HG02642 (cell line): ENCODE results near the gene SHFL.

Experiments used
- ATAC-seq: cut with Tn5 transposase; IDR thresholded peaks from one replicate; pipeline ENCODE4 v1.9.1; 2021; ENCODE audit warnings: mild to moderate bottlenecking; ENCODE audit not compliant: unreplicated experiment, poor library complexity

SHFL gene

DNA sequence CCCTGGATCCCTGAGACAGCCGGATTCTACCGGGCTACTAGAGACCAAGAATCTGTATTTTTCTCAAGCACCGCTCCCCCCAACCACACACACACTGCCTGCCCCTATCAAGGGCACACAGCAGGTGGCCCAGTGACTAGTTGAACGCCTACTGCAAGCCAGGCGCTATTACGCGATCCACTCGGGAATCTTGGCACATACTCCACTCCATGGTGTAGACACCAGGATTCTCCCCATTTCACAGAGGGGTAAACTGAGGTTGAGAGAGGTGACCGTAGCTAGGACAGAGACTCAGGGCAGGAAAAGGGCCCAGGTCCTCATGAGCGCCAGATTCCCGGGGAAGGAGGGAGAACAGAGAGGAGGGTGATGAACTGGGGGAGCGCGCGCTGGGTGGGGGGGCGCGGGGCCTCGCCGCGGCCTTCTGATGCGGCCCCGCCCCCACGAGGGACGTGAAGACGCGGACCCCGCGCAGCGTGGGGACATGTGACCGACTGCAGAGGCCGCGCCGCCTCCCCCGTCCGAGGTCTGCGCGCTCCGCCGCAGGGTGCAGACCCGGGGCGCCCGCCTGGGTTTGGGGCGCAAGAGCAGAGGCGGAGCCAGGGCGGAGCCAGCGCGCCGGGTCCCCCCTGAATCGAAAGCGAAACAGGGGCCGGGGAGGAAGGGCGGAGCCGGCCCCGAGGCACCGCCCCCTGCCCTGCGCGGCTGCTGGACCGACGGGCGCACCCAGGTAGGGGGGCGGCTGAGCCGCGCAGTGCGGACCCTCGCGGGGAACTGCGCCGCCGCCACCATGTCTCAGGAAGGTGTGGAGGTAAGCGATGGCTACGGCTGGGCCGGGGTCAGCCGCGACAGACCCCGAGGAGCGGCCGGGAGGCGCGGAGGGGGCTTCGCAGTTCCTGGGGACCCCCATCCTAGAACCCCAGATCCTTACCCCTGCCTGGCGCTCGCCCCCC, at the start of gene SHFL:
Gene SHFL, plus strand, starts transcription at position 677 of the 950 bp plus-strand sequence. Its CDS starts 111 bp downstream, at position 788.
- peak; percentile 88 for ATAC-seq

- ATAC-seq: no peak
Observed at GRCh38 chr19:10036601-10037071, 49.5 kb upstream of the SHFL start.

DNA sequence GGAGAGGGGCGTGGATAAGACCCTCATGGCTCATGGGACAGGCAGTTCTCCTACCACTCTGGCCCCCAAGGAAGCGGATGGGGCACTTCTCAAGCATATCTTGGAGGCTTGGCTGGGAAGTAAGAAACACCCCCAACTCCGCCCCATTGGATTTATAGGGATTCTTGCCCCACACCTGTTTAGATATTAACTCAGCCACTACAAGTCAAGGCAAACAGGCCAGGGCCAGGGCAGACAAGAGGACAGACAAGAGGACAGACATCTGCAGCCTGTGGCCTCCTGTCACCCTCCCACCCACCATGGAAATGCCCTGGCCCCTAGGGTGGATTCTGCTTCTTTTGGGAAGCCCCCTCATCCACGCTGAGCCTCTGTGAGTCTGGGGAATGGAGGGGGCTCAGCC, 48.8 kb upstream of the SHFL start:
- no peak for ATAC-seq

GRCh38 chr19:10037809-10038208, 48.3 kb upstream of the SHFL start:
- no peak for ATAC-seq

- ATAC-seq: no peak
Observed at GRCh38 chr19:10043286-10043927, 42.7 kb upstream of the SHFL start.

GRCh38 chr19:10044390-10044789, 41.7 kb upstream of the SHFL start:
- ATAC-seq: no peak

DNA sequence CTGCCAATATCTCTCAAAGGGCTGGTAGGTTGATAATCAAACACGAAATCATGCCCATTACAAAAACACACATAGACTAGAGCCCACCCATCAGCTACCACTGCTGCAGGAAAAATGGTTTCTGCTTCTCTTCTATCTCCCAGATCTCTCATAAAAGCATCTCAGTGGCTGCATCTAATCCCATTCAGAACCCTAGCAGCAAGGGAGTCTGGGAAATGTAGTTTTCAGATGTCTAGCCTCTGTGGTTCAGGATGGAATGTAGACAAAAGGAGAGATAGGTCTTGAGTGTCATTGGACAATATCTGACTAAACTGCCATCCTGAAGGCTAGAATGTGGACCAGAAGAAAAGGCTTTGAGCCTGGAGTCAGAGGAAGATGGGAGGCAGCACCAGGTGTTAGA, 40.7 kb upstream of the SHFL start:
- ATAC-seq: no peak

DNA sequence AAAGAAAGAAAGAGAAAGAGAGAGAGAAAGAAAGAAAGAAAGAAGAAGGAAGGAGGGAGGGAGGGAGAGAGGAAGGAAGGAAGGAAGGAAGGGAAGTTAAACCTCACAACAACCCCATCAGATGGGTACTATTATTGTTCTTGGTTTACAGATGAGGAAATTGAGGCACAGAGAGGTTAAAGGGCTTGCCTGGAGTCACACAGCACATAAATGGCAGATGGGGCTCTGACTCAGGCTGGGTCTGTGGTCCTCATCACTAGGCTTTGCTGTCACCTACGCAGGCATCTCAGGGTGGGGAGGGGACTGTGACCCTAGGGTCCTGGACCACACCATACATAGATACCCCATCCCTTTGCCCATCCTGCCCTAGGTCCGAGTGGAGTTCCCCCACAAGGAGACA, 36.5 kb upstream of the SHFL start:
- no peak for ATAC-seq

GRCh38 chr19:10052602-10053360, 33.3 kb upstream of the SHFL start:
- ATAC-seq: no peak

GRCh38 chr19:10061717-10062310, 24.3 kb upstream of the SHFL start:
- ATAC-seq: no peak

GRCh38 chr19:10068205-10068604, 17.9 kb upstream of the SHFL start:
- no peak for ATAC-seq

- no peak for ATAC-seq
Observed at GRCh38 chr19:10069046-10069445, 17.1 kb upstream of the SHFL start.

DNA sequence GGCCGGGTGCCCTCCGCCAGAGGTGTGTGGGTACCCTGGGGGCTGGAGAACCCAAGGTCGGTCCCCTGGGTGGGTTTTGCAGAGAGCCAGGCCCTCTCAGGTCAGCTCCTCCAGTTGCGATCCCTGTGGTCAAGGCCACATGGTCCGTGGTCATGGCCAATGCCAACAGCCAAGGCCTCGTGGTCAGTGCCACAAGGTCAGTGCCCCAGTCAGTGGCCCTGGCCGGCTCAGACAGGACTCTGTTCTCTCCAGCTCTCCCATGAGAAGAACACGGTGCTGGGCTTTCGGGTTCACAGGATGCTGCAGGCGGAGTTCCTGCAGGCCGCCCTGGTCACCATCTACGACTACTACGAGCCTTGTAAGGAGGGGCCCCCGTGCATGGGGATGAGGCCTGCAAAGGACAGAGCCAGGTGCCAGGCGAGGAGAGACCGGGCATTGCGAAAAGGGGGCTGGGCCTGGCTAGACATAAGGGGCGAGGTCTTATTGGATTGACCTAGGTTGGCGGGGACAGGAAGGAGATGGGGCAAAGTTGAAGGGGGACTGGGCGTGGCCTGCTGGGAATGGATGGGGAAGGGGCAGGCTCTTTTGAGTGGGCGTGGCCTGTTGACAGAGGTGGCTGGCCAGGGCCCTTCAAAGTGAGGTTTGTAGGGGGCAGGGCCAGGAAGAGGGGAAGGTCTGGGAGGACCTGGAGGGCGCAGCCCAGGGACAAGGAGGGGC, 15.2 kb upstream of the SHFL start:
- ATAC-seq: no peak

- ATAC-seq: no peak
Observed at GRCh38 chr19:10074153-10074552, 12.0 kb upstream of the SHFL start.

GRCh38 chr19:10076535-10076934, 9.6 kb upstream of the SHFL start:
- no peak for ATAC-seq

- no peak for ATAC-seq
Observed at GRCh38 chr19:10078329-10078728, 7.8 kb upstream of the SHFL start.

GRCh38 chr19:10079031-10079453, 7.1 kb upstream of the SHFL start:
- no peak for ATAC-seq

DNA sequence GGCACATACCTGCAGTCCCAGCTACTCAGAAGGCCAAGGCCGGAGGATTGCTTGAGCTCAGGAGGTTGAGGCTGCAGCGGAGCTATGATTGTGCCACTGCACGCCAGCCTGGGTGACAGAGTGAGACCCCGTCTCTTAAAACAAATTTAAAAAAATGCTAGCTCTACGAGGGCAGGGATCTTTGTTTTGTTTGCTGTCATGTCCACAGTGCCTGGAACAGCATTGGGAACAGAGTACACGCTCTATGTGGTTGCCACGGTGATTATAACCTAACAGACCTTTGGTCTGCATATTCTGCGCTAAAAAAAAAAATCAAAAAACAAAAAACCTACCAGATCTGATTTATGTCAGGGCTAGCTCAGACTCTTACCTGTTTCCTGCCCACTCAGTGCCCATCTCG, 2.2 kb upstream of the SHFL start:
- ATAC-seq: no peak

DNA sequence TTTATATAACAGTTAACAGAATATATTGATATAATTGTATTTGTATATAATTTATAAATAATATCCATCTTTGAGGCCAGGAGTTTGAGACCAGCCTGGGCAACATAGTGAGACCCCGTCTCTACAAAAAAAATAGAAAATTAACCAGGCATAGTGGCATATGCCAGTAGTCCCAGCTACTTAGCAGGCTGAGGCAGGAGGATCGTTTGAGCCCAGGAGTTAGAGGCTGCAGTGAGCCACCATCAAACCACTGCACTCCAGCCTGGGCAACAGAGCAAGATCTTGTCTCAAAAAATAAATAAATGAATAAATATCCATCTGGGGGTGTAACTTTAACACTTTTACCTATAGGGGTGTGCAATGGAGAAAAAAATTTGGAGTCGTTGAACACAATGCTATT, 1.3 kb upstream of the SHFL start:
- ATAC-seq: no peak
